GM21619 (cell line): Measurements from ENCODE around the gene KYAT1.

Experiments used
- ATAC-seq: cut with Tn5 transposase; IDR thresholded peaks from one replicate; pipeline ENCODE4 v1.9.1; 2021; ENCODE audit not compliant: unreplicated experiment

Gene KYAT1

GRCh38 chr9:128881884-128882676 is at the start of gene KYAT1, which contains the start of gene LRRC8A:
TSS of gene KYAT1 (minus strand) at chr9:128881950. CDS start at chr9:128845405, 36,545 bp downstream.
TSS of gene LRRC8A (plus strand) at chr9:128882133. CDS start at chr9:128907165, 25,032 bp downstream.
- peak; percentile 84 for ATAC-seq

- ATAC-seq = no peak
Measured at GRCh38 chr9:128929560-128929959, 47.8 kb upstream of the KYAT1 start.

GRCh38 chr9:128928624-128929023 is 46.9 kb upstream of the KYAT1 start:
- ATAC-seq = no peak

- ATAC-seq = no peak
Measured at GRCh38 chr9:128927731-128928411, 46.1 kb upstream of the KYAT1 start.

GRCh38 chr9:128923493-128923883 is 41.7 kb upstream of the KYAT1 start:
- ATAC-seq = no peak

- no peak for ATAC-seq
Measured at GRCh38 chr9:128921881-128922763, 40.4 kb upstream of the KYAT1 start.

GRCh38 chr9:128920381-128921058 is 38.8 kb upstream of the KYAT1 start, which contains the start of gene PHYHD1:
TSS of gene PHYHD1 (plus strand) at chr9:128920982. CDS start at chr9:128922324, 1,342 bp downstream.
- no peak for ATAC-seq

GRCh38 chr9:128919402-128920089 is 37.8 kb upstream of the KYAT1 start:
- ATAC-seq = no peak

- no peak for ATAC-seq
Measured at GRCh38 chr9:128918921-128919320, 37.2 kb upstream of the KYAT1 start.

GRCh38 chr9:128917151-128917849 is 35.5 kb upstream of the KYAT1 start:
- no peak for ATAC-seq

- no peak for ATAC-seq
Measured at GRCh38 chr9:128916745-128917144, 35.0 kb upstream of the KYAT1 start.

- ATAC-seq = no peak
Measured at GRCh38 chr9:128916204-128916603, 34.5 kb upstream of the KYAT1 start.

- ATAC-seq = no peak
Measured at GRCh38 chr9:128913995-128914772, 32.4 kb upstream of the KYAT1 start.

GRCh38 chr9:128913048-128913900 is 31.5 kb upstream of the KYAT1 start:
- no peak for ATAC-seq

- no peak for ATAC-seq
Measured at GRCh38 chr9:128912270-128912853, 30.6 kb upstream of the KYAT1 start.

- ATAC-seq = no peak
Measured at GRCh38 chr9:128911529-128912035, 29.8 kb upstream of the KYAT1 start.

- no peak for ATAC-seq
Measured at GRCh38 chr9:128910906-128911305, 29.2 kb upstream of the KYAT1 start.
